ENCODE data around the gene ZFYVE16.

DNA sequence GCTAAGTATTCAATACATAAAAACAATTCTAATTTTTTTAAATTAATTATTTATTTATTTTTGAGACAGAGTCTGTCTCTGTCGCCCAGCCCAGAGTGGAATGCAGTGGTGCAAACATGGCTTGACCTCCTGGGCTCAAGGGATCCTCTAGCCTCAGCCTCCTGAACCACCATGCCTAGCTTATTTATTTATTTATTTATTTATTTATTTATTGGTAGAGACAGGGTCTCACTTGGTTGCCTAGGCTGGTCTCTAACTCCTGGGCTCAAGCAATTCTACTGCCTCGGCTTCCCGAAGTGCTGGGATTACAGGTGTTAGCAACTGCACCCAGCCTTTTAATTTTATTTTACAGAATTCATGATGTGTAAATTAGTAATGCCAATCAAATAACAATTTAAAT, 33.7 kb upstream of the ZFYVE16 start:
- TF ChIP-seq, protein P1, sequence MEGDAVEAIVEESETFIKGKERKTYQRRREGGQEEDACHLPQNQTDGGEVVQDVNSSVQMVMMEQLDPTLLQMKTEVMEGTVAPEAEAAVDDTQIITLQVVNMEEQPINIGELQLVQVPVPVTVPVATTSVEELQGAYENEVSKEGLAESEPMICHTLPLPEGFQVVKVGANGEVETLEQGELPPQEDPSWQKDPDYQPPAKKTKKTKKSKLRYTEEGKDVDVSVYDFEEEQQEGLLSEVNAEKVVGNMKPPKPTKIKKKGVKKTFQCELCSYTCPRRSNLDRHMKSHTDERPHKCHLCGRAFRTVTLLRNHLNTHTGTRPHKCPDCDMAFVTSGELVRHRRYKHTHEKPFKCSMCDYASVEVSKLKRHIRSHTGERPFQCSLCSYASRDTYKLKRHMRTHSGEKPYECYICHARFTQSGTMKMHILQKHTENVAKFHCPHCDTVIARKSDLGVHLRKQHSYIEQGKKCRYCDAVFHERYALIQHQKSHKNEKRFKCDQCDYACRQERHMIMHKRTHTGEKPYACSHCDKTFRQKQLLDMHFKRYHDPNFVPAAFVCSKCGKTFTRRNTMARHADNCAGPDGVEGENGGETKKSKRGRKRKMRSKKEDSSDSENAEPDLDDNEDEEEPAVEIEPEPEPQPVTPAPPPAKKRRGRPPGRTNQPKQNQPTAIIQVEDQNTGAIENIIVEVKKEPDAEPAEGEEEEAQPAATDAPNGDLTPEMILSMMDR (IDR thresholded peaks at IDR 0.05 in 2 of 3, conservative IDR thresholded peaks at IDR 0.05 in 1 of 3; ENCODE audit: control insufficient read depth in 2 of 3, extremely low read depth in 1 of 3, insufficient read depth in 1 of 3, low read depth in 3 of 3, low read length in 3 of 3), result no peak
- TF ChIP-seq FOS (IDR thresholded peaks at IDR 0.05; ENCODE audit: borderline replicate concordance, extremely low read depth, insufficient read length), result no peak
- TF ChIP-seq POLR2AphosphoS5 (IDR thresholded peaks at IDR 0.05; ENCODE audit: low read length), result no peak
- no peak for TF ChIP-seq JUND (IDR thresholded peaks at IDR 0.05; ENCODE audit: low read depth, low read length)
- no peak for TF ChIP-seq HCFC1 (IDR thresholded peaks at IDR 0.05; ENCODE audit: low read length)
- no peak for TF ChIP-seq EP300 (IDR thresholded peaks at IDR 0.05; ENCODE audit: borderline replicate concordance in 1 of 2, control insufficient read depth in 1 of 2, low read depth in 2 of 2, low read length in 2 of 2)
